Upper lobe of left lung (tissue), 6 donors: ENCODE results near the gene CCDC33. TPM values are rescaled to one million over a fixed set of nuclear protein-coding genes. Genes with fewer than 3 reads are reported as not detected.

Experiments
- ATAC-seq, 2 donors: fragments of 200-7000 bp; cut with Tn5 transposase; one replicate each; pipeline ENCODE4 v1.9.1; 2022; ENCODE audit warnings: mild to moderate bottlenecking in 2 of 2, moderate library complexity in 2 of 2; ENCODE audit not compliant: low FRiP score in 2 of 2
- DNase-seq, 2 donors: peaks; one replicate each; pipeline ENCODE4 v3.0.0-alpha.2; 2019 to 2020
- H3K27ac ChIP-seq, 4 donors: fragments of 200-600 bp; sonication (generic); one replicate each; pipeline ENCODE4 v1.5.1; 2016 to 2019
- H3K27me3 ChIP-seq, 4 donors: fragments of 200-600 bp; sonication (generic); one replicate each; pipeline ENCODE4 v1.5.1; 2017 to 2019
- H3K36me3 ChIP-seq, 4 donors: fragments of 200-600 bp; sonication (generic); one replicate each; pipeline ENCODE4 v1.5.1; 2016 to 2019
- H3K4me1 ChIP-seq, 4 donors: fragments of 200-600 bp; sonication (generic); one replicate each; pipeline ENCODE4 v1.5.1; 2018 to 2019
- H3K4me3 ChIP-seq, 4 donors: fragments of 200-600 bp; sonication (generic); one replicate each; pipeline ENCODE4 v1.5.1; 2017 to 2019; ENCODE audit warnings: mild to moderate bottlenecking in 2 of 4, moderate library complexity in 1 of 4
- H3K9me3 ChIP-seq, 4 donors: fragments of 200-600 bp; sonication (generic); one replicate each; pipeline ENCODE4 v1.5.1; 2018 to 2019
- CTCF ChIP-seq, 6 experiments: fragments of 450-650 bp in 4 of 6; fragments of 200-600 bp in 2 of 6; sonication (generic) in 2 of 6; IDR thresholded peaks; one replicate each; pipeline ENCODE4 v1.5.1; 2016 to 2019; ENCODE audit warnings: antibody characterized with exemption in 6 of 6
- EP300 ChIP-seq, 4 donors: sonication (generic); formaldehyde crosslinking; IDR thresholded peaks; one replicate each; pipeline ENCODE4 v1.5.1; 2017; ENCODE audit warnings: antibody characterized with exemption in 4 of 4, control low read depth in 2 of 4
- POLR2A ChIP-seq, 4 donors: fragments of 450-650 bp; IDR thresholded peaks; one replicate each; pipeline ENCODE4 v1.5.1; 2016 to 2017; ENCODE audit warnings: antibody characterized with exemption in 4 of 4, mild to moderate bottlenecking in 2 of 4
- POLR2AphosphoS5 ChIP-seq, 2 donors: sonication (generic); formaldehyde crosslinking; IDR thresholded peaks; one replicate each; pipeline ENCODE4 v1.5.1; 2017; ENCODE audit warnings: antibody characterized with exemption in 2 of 2
- whole genome bisulfite sequencing, 2 donors: methylation state at CpG; one replicate each; pipeline ENCODE4 v1.1.5; 2017 to 2018; 5-methylcytosine and 5-hydroxymethylcytosine counted together
- total RNA-seq, 6 donors: library from RNA; depleted of rRNA in 4 of 6; stranded (reverse); fragments of >200 nt in 4 of 6; gene quantifications; one replicate each; pipeline versions ENCODE4 v1.1.0 to v1.2.1, GENCODE V29; 2016 to 2021
- donor health status: DM: no; HTN: no; CAD: no; lungs with moderate emphysema.
- donor health status: DM: no; HTN: yes; CAD: no; lungs with severe emphysema.

CCDC33 gene
- total RNA-seq, 6 donors from 2014 or later, result 3.8 to 43.4 (median 4.2) TPM; not detected in 1

GRCh38 chr15:74227968-74228722 is 8.0 kb upstream of the CCDC33 start:
- peaks cover 0 to 3% (median 0%) of the 10 kb centered on the region in 4 donors for H3K27me3 ChIP-seq
- WGBS, 2 donors, result 39 to 46% methylated on average over 10 to 11 of the region's 11 CpGs
- no peak for ATAC-seq
- H3K9me3 ChIP-seq, result no peaks in the 10 kb centered on the region
- peaks cover 0 to 7% (median 5%) of the 10 kb centered on the region in 4 donors for H3K4me1 ChIP-seq
- no peak overlapping the region for H3K4me3 ChIP-seq
- H3K27ac ChIP-seq, result no peak overlapping the region
- TF ChIP-seq CTCF (IDR thresholded peaks at IDR 0.05), result no peak
- no peak for TF ChIP-seq POLR2A (IDR thresholded peaks at IDR 0.05)
- no peak for TF ChIP-seq EP300 (IDR thresholded peaks at IDR 0.05)
- TF ChIP-seq POLR2AphosphoS5 (IDR thresholded peaks at IDR 0.05), result no peak
- H3K36me3 ChIP-seq, result no peaks in the 10 kb centered on the region
- no peak for DNase-seq

DNA sequence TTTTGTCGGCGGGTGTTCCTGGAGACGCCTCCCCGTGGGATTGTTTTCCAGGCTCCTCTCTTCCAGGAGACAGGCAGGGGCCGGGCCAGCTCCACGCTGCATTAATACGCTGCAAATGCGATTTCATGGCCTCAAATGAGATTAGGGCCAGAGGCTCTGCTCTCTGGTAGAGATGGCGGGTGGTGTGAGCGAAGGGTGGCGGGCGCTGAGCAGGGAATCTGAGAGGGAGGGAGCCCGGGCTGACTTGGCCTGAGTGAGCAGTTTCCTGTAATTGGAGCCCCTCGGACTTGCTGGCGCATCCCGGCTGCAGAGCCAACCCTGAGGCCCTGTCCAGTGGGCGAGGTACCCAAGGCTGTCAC is 7.4 kb upstream of the CCDC33 start:
- Histone ChIP-seq H3K36me3 (no peaks in the 10 kb centered on the region), H3K27ac (no peak overlapping the region), H3K9me3 (no peaks in the 10 kb centered on the region), H3K4me1 (peaks cover 0 to 7% (median 5%) of the 10 kb centered on the region in 4 donors), H3K4me3 (no peak overlapping the region), H3K27me3 (no peaks in the 10 kb centered on the region)
- ATAC-seq (no peak), DNase-seq (no peak)
- 23 to 43% methylated on average over 7 to 16 of the region's 17 CpGs for WGBS, 2 donors
- TF ChIP-seq POLR2A (IDR thresholded peaks at IDR 0.05), result no peak
- no peak for TF ChIP-seq POLR2AphosphoS5 (IDR thresholded peaks at IDR 0.05)
- TF ChIP-seq CTCF (IDR thresholded peaks at IDR 0.05), result no peak

- no peak for ATAC-seq
- no peaks in the 10 kb centered on the region for H3K36me3 ChIP-seq
These were observed 6.4 kb upstream of the CCDC33 start for GRCh38 chr15:74229686-74230085.

DNA sequence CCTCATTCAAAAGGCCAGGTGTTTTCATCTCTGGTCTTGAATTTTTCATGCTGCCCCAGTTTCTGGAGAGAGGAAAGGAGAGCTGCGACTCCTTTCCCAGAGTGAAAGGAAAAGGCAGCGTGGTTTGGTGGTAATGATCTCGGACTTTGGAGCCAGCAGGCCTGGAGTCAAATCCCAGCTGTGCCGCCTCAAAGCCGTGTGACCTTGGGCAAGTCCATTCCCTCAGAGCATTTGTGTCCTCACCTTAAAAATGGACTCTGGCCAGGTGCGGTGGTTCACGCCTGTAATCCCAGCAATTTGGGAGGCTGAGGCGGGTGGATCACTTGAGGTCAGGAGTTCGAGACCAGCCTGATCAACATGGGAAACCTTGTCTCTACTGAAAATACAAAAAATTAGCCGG is 4.7 kb upstream of the CCDC33 start:
- Histone ChIP-seq H3K27ac (no peak overlapping the region), H3K27me3 (no peaks in the 10 kb centered on the region), H3K4me1 (peaks cover 0 to 25% (median 7%) of the 10 kb centered on the region in 4 donors), H3K36me3 (no peaks in the 10 kb centered on the region), H3K9me3 (no peaks in the 10 kb centered on the region), H3K4me3 (no peak overlapping the region)
- 93 to 97% methylated on average over 10 of the region's 10 CpGs for WGBS, 2 donors
- ATAC-seq, result no peak
- DNase-seq, result no peak
- TF ChIP-seq POLR2A (IDR thresholded peaks at IDR 0.05), result no peak
- no peak for TF ChIP-seq CTCF (IDR thresholded peaks at IDR 0.05)
- TF ChIP-seq POLR2AphosphoS5 (IDR thresholded peaks at IDR 0.05), result no peak
- no peak for TF ChIP-seq EP300 (IDR thresholded peaks at IDR 0.05)

More at GRCh38 chr15:74229686-74230085, 6.4 kb upstream of the CCDC33 start:
- H3K9me3 ChIP-seq, result no peaks in the 10 kb centered on the region
- peaks cover 0 to 15% (median 5%) of the 10 kb centered on the region in 4 donors for H3K4me1 ChIP-seq
- no peak overlapping the region for H3K4me3 ChIP-seq
- no peak overlapping the region for H3K27ac ChIP-seq
- no peak for DNase-seq
- no peak for TF ChIP-seq EP300 (IDR thresholded peaks at IDR 0.05)
- TF ChIP-seq CTCF (IDR thresholded peaks at IDR 0.05), result no peak
- no peak for TF ChIP-seq POLR2AphosphoS5 (IDR thresholded peaks at IDR 0.05)
- TF ChIP-seq POLR2A (IDR thresholded peaks at IDR 0.05), result no peak
- WGBS, 2 donors, result 87 to 88% methylated on average over 2 to 3 of the region's 3 CpGs
- no peaks in the 10 kb centered on the region for H3K27me3 ChIP-seq

- H3K4me1 ChIP-seq, result peaks cover 0 to 24% (median 7%) of the 10 kb centered on the region in 4 donors
- DNase-seq (no peak), ATAC-seq (no peak)
- no peaks in the 10 kb centered on the region for H3K9me3 ChIP-seq
- H3K27me3 ChIP-seq, result no peaks in the 10 kb centered on the region
- H3K36me3 ChIP-seq, result no peaks in the 10 kb centered on the region
- H3K4me3 ChIP-seq, result no peak overlapping the region
- no peak for TF ChIP-seq POLR2AphosphoS5 (IDR thresholded peaks at IDR 0.05)
- no peak for TF ChIP-seq CTCF (IDR thresholded peaks at IDR 0.05)
- TF ChIP-seq EP300 (IDR thresholded peaks at IDR 0.05), result no peak
- no peak for TF ChIP-seq POLR2A (IDR thresholded peaks at IDR 0.05)
- H3K27ac ChIP-seq, result no peak overlapping the region
- WGBS, 2 donors, result 84 to 87% methylated on average over 4 to 6 of the region's 6 CpGs
These were observed 2.8 kb upstream of the CCDC33 start for GRCh38 chr15:74233373-74233772.
